ENCODE results near the gene CCDC112. TPM values are rescaled to one million over a fixed set of nuclear protein-coding genes. Genes with fewer than 3 reads are reported as not detected.

Gene CCDC112
- total RNA-seq, 1 experiment from 2014 or later = 13.4 TPM

GRCh38 chr5:115289104-115289503 lies 7.3 kb downstream of the CCDC112 start:
- H3K4me3 ChIP-seq (ENCODE audit: low read depth, low read length, poor library complexity, severe bottlenecking) = no peak overlapping the region
- no peaks in the 10 kb centered on the region for H3K9me3 ChIP-seq (ENCODE audit: low read depth, low read length, poor library complexity, severe bottlenecking)
- DNase-seq (ENCODE audit: low spot score) = no peak
- intact Hi-C loops (cut with micrococcal nuclease; ENCODE audit: unreplicated experiment) = no loop called here
- no peaks in the 10 kb centered on the region for H3K27me3 ChIP-seq (replicated peaks; ENCODE audit: insufficient read depth, low read depth, low read length, poor library complexity)
- no peak overlapping the region for H3K27ac ChIP-seq (ENCODE audit: low read depth, low read length, poor library complexity, severe bottlenecking)
- CTCF ChIA-PET = no interaction called here
- POLR2A ChIA-PET (ENCODE audit: low non-redundant PET) = no interaction called here
- TF ChIP-seq CTCF (conservative IDR thresholded peaks at IDR 0.05; ENCODE audit: low read depth, low read length) (no peak), EZH2 (IDR thresholded peaks at IDR 0.05; ENCODE audit: borderline replicate concordance, low read depth, low read length, poor library complexity, severe bottlenecking) (no peak)
- BruUV-seq (replicated peaks) = no TSS peak
- H3K4me1 ChIP-seq (ENCODE audit: insufficient read depth, low read length, poor library complexity, severe bottlenecking) = no peaks in the 10 kb centered on the region
- no peaks in the 10 kb centered on the region for H3K36me3 ChIP-seq (ENCODE audit: insufficient read depth, low read length, poor library complexity, severe bottlenecking)

GRCh38 chr5:115284021-115284420 lies 12.4 kb downstream of the CCDC112 start:
- no peaks in the 10 kb centered on the region for H3K4me1 ChIP-seq (ENCODE audit: insufficient read depth, low read length, poor library complexity, severe bottlenecking)
- no peaks in the 10 kb centered on the region for H3K9me3 ChIP-seq (ENCODE audit: low read depth, low read length, poor library complexity, severe bottlenecking)
- no peak overlapping the region for H3K27ac ChIP-seq (ENCODE audit: low read depth, low read length, poor library complexity, severe bottlenecking)
- H3K4me3 ChIP-seq (ENCODE audit: low read depth, low read length, poor library complexity, severe bottlenecking) = no peak overlapping the region
- ChIA-PET POLR2A (ENCODE audit: low non-redundant PET) (no interaction called here), CTCF (no interaction called here)
- no TSS peak for BruUV-seq (replicated peaks)
- TF ChIP-seq EZH2 (IDR thresholded peaks at IDR 0.05; ENCODE audit: borderline replicate concordance, low read depth, low read length, poor library complexity, severe bottlenecking) (no peak), CTCF (conservative IDR thresholded peaks at IDR 0.05; ENCODE audit: low read depth, low read length) (no peak)
- no peaks in the 10 kb centered on the region for H3K36me3 ChIP-seq (ENCODE audit: insufficient read depth, low read length, poor library complexity, severe bottlenecking)
- no peaks in the 10 kb centered on the region for H3K27me3 ChIP-seq (replicated peaks; ENCODE audit: insufficient read depth, low read depth, low read length, poor library complexity)
- intact Hi-C loops (cut with micrococcal nuclease; ENCODE audit: unreplicated experiment) = no loop called here
- no peak for DNase-seq (ENCODE audit: low spot score)

GRCh38 chr5:115282131-115282530 lies 14.3 kb downstream of the CCDC112 start:
- Histone ChIP-seq H3K4me1 (ENCODE audit: insufficient read depth, low read length, poor library complexity, severe bottlenecking) (no peaks in the 10 kb centered on the region), H3K27me3 (replicated peaks; ENCODE audit: insufficient read depth, low read depth, low read length, poor library complexity) (no peaks in the 10 kb centered on the region), H3K4me3 (ENCODE audit: low read depth, low read length, poor library complexity, severe bottlenecking) (no peak overlapping the region), H3K27ac (ENCODE audit: low read depth, low read length, poor library complexity, severe bottlenecking) (no peak overlapping the region), H3K9me3 (ENCODE audit: low read depth, low read length, poor library complexity, severe bottlenecking) (no peaks in the 10 kb centered on the region), H3K36me3 (ENCODE audit: insufficient read depth, low read length, poor library complexity, severe bottlenecking) (no peaks in the 10 kb centered on the region)
- intact Hi-C loops (cut with micrococcal nuclease; ENCODE audit: unreplicated experiment) = no loop called here
- no peak for DNase-seq (ENCODE audit: low spot score)
- no peak for TF ChIP-seq EZH2 (IDR thresholded peaks at IDR 0.05; ENCODE audit: borderline replicate concordance, low read depth, low read length, poor library complexity, severe bottlenecking)
- no peak for TF ChIP-seq CTCF (conservative IDR thresholded peaks at IDR 0.05; ENCODE audit: low read depth, low read length)
- BruUV-seq (replicated peaks) = no TSS peak
- ChIA-PET CTCF (no interaction called here), POLR2A (ENCODE audit: low non-redundant PET) (no interaction called here)

Measured in A673 (cell line).